Umbilical cord (tissue), 2 donors: ENCODE results near the gene PTTG1IP. TPM values are rescaled to one million over a fixed set of nuclear protein-coding genes. Genes with fewer than 3 reads are reported as not detected.

Experiments used
- DNase-seq: peaks from one replicate; pipeline ENCODE4 v3.0.0-alpha.2; 2015; ENCODE audit warnings: low spot score
- total RNA-seq: library from RNA; depleted of rRNA; stranded (reverse); fragments of >200 nt; gene quantifications from one replicate; pipeline ENCODE4 v1.2.3, GENCODE V29; 2014; ENCODE audit warnings: low replicate concordance; ENCODE audit not compliant: insufficient read depth

Gene PTTG1IP
- total RNA-seq, 1 donor from 2014 or later: 347 TPM

DNA sequence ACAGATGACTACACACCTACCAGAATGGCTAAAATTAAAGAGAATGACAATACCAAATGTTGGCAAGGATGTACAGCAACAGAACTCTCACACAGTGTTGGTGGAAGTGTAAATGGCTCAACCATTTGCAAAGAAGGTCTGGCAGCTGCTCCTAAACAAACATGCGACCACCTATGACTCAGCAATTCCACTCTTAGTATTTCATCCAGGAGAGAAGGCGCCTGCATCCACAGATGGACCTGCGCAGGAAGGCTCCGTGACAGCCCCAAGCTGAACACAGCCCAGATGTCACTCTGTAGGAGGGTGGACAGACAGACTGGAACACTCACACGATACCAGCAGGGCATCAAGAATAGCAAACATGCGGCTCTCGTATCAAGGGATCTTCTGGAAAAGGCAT lies 6.7 kb downstream of the PTTG1IP start:
- no peak for DNase-seq

DNA sequence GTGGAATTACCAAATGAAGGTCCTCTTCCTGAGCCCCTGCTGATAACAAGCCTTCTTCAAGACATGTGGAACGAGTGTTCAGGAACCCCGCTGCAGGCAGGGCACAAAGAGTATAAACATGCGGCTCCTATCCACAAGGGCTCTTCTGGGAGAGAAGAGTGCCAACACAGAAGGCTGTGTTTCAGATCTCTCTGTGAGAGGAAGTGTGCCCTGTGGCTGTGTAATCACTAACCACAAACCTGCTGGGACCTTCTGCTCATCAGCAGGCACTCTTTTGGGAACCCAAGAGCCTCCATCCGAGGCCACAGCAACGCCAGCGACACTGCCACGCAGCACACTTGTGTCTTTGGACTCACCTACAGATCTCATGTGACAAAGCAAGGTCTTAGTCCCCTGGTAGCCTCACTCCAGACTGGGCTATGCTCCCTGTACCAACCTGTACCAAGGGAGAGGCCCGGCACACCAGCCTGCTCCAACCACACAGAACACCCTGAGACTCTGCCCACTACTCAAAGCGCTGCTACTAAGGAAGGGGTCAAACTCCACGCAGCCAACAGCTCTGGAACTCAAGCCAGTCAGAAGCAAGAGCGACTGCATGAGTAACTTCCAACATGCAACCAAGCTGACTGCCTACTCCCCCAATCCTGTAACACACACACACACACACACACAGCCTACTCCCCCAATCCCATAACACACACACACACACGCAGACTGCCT lies 7.8 kb downstream of the PTTG1IP start:
- DNase-seq: no peak

DNA sequence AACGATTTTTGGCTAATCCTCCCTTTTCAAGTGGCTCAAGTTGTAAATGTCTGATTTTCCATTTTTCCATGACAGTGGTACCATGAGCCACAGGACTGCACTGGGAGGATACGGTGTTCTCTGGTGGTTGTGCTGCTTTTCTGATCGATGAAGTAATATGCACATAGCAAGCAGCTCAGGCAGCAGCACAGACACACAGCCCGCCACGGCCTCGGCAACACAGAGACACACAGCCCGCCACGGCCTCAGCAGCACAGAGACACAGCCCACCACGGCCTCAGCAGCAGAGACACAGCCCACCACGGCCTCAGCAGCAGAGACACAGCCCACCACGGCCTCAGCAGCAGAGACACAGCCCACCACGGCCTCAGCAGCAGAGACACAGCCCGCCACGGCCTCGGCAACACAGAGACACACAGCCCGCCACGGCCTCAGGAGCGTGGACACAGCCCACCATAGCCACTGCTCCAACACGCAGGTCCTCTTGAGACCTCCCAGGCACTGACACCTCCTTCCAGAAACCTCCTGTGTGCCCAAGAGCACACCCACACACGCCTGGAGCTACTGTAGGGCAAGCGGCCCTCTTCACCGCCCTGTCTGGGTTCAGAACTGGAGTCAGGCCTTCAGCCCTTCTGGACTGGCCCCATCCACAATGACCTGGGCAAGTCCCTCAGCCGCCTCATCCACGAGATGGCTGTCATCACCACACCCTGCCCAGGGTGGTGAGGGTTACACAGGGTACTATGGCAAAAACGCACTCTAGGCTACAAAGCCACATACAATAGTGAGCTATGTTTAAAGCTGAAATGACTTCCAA lies 10.4 kb downstream of the PTTG1IP start:
- DNase-seq: no peak

DNA sequence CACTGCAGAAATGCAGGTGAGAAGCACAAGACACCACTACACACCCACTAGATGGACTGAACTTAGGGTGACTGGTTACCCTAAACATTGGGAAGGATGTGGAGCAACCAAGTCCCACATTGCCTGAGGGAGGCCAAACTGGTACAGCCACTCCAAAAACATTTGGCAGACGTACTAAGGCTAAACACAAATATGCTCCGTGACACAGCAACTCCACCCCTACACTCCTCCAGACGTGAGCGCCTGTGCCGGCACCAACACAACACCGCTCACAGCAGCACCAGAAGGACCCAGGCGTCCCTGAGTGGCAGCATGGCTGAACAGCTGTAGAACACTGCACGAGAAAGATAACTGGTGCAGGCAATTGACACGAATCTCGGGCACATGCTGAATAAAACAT lies 14.7 kb downstream of the PTTG1IP start:
- no peak for DNase-seq

DNA sequence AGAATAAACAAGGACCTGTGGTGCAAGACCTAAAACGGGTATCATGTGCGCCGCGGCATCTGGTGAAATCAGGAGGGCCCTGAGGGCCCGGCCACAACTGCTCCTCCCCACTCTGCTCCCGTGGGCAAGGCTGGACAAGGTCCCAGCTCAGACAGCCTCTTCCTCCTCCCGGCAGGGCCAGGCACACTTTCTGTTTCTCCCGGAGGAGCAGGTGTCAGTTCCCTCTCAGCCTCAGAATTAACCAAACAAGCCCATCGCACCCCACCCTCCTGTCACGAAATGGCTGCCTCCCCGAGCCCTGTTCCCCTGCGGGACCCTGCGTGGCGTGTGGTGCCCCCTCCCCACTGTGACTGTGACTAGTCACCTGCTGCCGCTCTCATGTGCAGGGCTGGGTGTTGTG lies 15.2 kb downstream of the PTTG1IP start:
- no peak for DNase-seq

DNA sequence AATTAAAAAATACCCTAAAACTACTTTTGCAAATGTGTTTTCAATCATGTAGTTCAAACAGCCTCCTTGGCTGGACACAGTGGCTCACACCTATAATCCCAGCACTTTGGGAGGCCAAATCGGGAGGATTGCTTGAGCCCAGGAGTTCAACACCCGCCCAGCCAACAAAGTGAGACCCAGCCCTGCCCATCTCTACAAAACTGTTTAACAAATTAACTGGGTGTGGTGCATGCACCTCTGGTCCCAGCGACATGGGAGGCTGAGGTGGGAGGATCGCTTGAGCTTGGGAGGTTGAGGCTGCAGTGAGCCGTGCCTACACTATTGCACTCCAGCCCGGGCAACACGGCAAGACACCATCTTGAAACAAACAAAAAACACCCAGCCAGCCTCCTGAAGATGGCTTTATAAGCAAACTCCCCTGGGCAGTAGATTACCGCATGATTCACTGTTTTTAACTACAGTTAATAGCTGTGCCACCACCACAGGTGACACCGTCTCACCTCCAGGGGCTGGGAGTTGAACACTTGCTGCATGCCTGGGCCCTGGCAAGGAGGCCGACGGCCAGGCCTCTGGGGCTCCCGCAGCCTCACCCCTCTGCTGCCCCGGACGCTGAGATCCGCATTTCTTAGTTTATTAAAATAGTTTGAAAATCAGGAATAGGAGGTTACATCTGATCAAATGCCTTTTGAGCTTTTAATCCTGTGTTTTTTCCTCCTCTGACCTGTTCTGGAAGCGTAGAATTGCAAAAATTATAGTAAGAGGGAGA lies 16.2 kb downstream of the PTTG1IP start:
- no peak for DNase-seq

DNA sequence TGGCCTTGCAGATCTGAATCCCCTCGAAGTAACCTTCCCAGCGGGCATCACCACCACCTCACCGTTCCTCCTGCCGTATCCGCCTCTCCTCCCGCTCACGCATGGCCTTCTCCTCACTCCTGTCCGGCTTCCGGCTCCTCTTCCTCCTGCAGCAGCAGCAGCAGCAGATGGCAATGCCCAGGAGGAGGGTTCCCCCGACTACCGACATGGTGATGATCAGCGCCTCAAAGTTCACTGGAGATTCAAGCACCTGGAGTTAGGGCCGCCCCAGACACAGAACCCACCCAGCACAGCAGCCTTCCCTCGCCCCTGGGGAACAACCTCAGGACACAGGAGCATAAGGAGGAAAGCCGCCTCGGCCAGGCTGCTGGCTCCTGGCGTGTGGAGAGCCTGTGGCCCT lies 17.4 kb downstream of the PTTG1IP start:
- DNase-seq: no peak

DNA sequence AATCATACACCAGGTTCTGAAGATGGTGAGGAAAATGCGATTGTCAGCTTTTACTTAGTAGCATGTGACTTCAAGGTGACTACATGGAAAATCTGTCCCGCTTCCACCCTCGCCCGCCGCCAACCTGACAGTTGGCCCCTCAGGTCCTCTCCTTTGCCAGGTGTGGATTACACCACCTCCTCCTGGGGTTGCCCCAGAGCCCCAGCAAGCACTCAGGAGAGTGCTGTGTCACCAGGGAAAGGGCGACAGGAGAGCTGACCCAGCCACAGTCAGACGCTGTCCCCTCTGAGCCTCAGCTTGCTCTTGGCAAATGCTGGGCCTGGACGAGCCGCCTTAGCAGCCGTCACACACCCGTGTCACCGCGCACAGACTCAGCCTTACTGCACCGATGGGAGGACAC lies 17.9 kb downstream of the PTTG1IP start:
- DNase-seq: no peak

DNA sequence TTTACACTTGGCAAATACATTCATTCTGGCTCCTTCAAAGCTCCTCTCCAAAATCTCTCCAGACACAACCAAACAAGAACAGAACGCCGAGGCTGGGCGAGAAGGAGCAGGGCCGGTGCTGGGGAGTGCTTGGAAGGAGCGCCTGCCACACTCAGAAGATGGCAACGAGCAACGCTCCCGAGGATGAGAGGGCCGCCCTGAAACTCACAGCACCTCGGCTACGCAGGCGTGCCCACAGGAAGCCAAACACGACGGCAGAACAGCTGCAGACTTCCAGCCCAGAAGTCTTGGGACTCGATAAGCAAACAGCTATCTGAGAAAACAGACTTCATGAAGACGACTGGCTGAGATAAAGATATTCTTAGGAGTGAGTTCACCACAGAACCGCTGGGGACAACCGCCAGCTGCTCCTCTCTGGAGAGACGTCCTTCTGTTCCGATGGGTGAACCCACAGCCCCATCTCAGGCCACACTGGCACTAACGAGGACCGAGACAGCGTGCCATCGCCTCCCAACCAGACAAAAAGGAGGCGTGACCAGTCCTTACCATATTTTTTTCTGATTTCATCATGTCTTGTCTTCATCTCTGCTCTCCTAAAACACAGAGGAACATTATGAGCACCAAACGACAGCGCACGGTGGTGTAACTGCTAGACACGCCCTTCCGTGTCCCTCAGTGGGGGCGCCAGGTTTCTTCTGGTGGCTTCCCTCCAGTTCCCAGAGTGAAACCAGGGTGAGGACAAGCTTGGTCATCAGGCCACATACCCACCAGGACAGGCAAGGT lies 18.6 kb downstream of the PTTG1IP start:
- no peak for DNase-seq

DNA sequence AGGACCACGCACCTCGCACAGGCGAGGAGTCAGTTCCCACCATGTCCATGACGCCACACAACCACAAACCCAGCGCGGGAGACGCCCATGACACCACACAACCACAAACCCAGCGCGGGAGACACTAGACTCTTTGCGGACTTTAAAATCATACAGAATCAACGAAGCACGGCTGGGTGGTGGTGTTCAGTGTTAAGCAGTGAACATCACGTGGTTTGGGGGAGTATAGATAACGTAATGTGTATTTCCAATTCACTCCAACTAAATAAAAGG lies 19.2 kb downstream of the PTTG1IP start:
- DNase-seq: no peak

DNA sequence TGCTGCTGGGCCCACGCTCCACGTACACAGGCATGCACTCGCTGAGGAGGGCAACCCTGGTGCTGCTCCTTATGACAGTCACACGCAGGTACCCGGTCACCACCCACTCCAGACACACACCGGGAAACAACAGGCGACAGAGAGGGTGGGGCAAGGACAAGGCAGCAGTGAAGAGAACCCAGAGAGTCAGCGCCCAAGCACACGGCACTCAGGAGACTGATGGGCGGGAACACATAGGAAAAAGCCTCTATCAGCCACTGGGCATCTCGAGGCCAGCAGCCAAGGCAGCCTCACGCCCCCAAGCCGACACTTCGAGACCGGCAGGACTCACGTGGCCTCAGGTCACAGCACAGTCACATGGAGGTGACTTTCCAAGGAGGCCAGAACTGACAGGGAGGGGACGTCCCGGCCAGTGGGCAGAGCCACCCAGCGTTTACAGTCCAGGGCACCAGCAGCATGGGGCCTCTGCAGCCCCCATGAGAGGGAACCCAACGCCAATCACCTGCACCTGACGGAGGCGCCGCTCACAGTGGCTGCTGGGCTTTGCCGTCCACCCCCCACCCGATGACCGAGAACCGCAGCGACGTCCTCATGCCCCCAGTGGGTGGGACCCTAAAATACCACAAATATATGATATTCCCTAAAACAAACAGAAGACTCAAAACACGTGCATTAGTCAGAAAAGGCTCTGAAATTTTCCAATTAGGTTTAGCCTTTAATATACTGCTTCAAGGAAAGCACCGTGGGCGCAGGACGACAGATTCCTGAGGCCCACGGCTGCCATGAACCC lies 19.7 kb downstream of the PTTG1IP start:
- no peak for DNase-seq

DNA sequence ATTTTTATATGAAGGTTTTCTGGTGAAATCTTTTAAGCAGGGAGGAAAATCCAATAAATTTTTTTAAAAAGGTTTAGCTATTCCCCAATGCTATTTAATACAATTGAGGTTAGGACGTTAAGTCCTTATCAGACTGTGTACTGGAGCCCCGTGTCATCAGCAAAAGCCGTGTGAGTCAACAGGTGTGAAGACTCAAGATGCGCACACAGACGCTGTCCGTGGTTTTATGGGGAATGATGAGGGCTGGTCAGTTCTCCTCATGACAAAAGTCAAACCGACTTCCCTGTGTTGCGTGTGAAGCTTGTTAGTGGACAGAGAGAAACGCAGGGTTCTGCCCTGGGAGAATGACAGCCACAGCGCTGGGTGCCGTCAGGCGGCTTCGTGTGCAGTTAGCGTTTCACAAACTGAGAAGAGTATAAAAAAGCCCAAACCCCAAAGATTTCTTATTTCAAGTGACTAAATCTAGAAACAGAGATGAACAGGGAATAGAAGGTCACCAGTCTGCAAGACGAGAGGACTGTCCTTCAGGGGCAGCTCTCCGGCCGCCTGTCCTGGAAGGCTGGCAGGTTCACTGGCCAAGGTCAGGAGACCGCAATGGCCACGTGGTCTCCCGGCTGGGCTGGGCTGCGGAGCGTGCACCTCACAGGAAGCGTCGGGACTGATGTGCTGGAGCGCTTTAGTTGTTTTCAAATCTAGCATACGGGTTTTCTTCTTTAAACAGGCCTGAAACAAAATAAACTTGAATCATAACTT lies 22.4 kb downstream of the PTTG1IP start:
- no peak for DNase-seq

DNA sequence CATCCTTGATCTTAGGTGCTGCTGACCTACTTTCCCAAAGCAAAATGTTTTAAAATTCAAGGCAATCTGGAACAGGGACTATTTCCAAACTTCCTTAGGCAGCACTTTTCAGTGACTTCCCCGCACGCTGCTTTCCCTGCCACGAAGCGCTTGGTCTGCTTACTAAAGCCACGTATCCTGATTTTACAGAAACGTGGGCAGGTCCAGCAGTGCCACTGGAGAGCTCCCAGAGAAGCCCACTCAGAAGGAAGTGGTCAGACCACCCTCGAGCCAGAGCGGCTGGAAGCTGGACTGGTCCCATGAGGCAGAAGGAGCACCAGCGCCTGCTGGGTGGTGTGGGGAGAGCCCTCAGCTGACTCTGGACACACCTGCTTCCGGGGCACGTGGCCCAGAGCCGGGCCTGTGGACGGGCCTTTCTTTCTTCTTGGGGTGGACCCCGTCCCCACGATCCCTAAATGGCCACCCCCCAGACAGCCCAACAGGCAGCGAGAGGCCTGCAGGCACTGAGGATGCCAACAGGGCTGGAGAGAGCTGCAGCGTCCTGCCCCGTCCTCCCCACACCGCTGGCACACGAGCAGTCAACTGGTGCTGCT lies 23.2 kb downstream of the PTTG1IP start:
- no peak for DNase-seq

DNA sequence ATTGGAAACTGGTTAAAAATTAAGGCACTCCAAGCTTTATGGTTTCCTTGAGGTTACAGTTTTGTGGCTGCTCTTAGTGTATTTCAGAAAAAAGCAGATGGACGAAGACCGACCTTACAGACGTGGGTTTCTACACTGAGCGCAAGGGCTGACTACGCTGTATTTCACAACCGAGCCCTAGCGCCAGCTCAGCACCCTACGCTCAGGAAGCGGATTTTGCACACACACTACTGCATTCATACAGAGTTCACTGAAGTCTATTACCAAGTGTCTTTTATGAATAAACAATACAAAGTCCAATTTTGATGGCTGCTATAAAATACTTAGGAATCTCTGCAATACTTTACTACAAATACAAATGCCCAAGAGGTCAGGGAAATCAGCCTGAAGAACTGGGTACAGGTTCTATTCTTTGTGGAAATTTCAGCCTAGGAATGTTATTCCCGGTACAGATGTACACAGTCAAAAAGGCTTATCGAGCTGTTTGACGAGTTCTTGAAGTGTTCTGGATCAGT lies 23.8 kb downstream of the PTTG1IP start:
- no peak for DNase-seq

DNA sequence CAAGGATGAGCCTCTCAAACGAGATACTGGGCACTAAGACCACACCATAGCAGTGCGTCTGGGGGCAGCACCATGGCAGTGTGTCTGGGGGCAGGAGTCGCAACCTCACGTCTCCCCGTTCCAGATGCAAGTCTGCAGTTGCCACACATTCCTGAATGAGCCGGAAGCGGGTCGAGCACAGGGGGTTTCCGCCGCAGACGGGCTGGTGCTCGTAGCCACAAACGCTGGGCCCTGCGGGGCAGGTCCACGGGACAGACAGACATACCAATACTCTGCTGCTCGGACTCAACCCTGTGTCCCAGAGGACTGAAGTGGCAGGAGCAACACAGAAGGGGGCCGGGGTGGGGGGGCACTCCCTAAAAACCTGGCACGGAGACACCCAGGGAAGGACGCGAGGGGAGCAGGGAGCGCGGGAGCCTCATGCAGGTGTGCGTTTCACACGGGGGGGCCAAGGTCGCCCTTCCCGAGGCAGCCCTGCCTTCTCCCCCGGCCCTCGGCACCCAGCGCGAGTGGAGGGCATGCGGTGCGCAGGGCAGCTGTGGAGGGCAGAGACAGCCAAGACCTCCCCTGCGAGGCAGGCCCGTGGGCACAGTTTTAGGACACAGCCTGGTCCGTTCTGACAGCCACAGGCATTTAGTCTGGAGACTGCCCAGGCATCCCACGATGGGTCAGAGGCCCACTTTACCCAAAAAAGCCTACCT lies 24.5 kb downstream of the PTTG1IP start:
- DNase-seq: no peak

DNA sequence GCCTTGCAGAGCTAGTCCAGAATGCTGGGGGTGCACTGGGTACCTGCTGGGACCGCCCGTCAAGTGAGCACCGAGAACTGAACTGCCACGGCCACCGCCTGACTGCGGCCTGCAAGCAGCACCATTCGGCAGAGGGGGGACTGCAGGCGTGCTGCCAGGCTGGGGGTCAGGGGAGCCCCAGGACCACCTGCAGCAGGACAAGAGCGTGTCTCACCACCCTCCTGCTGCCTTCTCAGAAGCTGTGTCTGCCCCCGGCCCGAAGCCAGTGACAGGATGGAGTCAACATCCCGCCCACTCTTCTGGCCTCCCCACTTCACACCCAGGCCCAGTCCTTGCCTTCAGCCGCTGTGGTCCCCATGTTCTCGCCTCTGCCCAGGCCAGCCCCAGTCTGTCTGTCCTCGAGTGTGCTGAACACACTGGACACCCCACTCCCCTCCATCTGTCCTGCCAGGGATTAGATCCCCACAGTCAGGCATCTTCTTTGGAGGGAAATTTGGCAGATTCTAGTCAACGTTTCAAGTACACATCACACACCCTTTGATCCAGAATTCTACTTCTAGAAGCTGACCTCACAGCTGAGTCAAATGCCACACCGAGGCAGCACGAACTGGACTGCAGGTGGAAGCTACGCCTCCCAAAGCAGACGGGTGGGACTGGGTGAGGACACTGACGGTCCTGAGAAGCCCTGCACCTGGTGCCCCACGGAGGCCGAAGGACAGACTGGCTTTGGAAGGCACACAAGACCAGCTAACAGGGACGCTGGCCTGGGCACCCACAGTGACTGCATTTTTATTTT lies 26.0 kb downstream of the PTTG1IP start:
- DNase-seq: no peak

DNA sequence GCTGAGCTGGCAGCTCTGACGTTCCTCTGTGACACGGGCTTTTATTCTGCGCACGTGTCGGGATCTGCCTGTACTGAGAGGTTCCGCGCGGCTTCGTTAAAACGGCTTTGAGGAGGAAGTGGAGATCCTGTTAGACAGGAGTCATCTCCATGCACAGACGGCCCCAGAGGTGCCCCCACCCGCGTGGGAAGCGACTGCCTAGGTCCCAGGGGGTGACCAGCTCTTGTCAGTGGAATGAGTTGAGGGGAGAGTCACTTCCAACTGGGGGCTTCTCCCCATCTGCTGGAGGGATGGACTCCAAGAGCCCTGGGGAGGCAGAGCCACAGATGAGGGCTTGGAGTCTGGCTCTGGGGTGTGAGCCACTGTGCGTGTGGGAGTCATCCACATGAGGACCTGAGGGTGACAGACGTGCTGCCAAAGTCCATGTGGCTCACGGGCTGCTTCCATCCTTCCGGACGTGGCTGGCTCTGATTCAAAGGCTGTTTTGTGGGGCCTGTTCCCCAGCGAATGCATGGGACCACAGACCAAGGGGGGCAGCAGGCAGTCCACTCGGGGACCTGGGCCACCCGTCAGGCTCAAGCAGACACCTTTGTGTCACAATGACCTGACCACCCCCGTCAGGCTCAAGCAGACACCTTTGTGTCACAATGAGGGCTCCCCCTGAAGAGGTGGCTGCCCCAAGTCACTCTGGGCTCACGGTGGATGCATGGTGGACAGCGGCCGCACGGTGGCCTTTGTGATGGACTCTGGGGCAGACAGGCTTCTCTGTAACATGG lies 26.8 kb downstream of the PTTG1IP start:
- DNase-seq: peak; percentile 71

DNA sequence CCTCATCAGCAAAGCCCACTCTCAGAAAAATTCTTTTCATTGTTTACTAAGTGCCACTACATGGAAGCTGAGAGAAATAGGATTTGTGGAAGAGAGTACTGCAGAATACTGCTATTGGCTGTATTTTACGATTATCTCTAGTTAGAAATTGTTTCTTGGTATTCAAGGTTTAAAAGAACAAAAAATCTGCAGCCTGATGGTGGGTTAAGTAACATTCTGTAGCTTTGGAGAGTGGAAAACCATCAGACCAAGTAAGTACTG lies 27.3 kb downstream of the PTTG1IP start:
- DNase-seq: no peak
